ENCODE data around the gene RAD51B.
"Not testable (repeated sequence)": the region's sequence is repeated elsewhere in the genome, so short reads cannot be mapped to it uniquely, and the experiment has no call there.

Gene RAD51B

GRCh38 chr14:67977434-67978034 is 158.0 kb downstream of the RAD51B start:
- DNase-seq (ENCODE audit: low read depth in 2 of 2, low spot score in 1 of 2) = no peak

- no peak for DNase-seq (ENCODE audit: low read depth in 2 of 2, low spot score in 1 of 2)
Observed at GRCh38 chr14:67978749-67979148, 159.2 kb downstream of the RAD51B start.

GRCh38 chr14:67982711-67983608 is 163.4 kb downstream of the RAD51B start:
- DNase-seq (ENCODE audit: low read depth in 2 of 2, low spot score in 1 of 2) = no peak

GRCh38 chr14:67984274-67984673 is 164.7 kb downstream of the RAD51B start:
- no peak for DNase-seq (ENCODE audit: low read depth in 2 of 2, low spot score in 1 of 2)

- no peak for DNase-seq (ENCODE audit: low read depth in 2 of 2, low spot score in 1 of 2)
Observed at GRCh38 chr14:67986131-67986841, 166.7 kb downstream of the RAD51B start.

GRCh38 chr14:67987606-67988005 is 168.0 kb downstream of the RAD51B start:
- DNase-seq (ENCODE audit: low read depth in 2 of 2, low spot score in 1 of 2) = no peak

GRCh38 chr14:67988210-67988609 is 168.6 kb downstream of the RAD51B start:
- DNase-seq (ENCODE audit: low read depth in 2 of 2, low spot score in 1 of 2) = not testable (repeated sequence)

GRCh38 chr14:67990576-67990975 is 171.0 kb downstream of the RAD51B start:
- DNase-seq (ENCODE audit: low read depth in 2 of 2, low spot score in 1 of 2) = no peak

- DNase-seq (ENCODE audit: low read depth in 2 of 2, low spot score in 1 of 2) = no peak
Observed at GRCh38 chr14:67994531-67994930, 175.0 kb downstream of the RAD51B start.

- DNase-seq (ENCODE audit: low read depth in 2 of 2, low spot score in 1 of 2) = no peak
Observed at GRCh38 chr14:67996235-67996634, 176.7 kb downstream of the RAD51B start.

GRCh38 chr14:67998834-67999233 is 179.3 kb downstream of the RAD51B start:
- no peak for DNase-seq (ENCODE audit: low read depth in 2 of 2, low spot score in 1 of 2)

GRCh38 chr14:67999290-67999689 is 179.7 kb downstream of the RAD51B start:
- DNase-seq (ENCODE audit: low read depth in 2 of 2, low spot score in 1 of 2) = no peak

- DNase-seq (ENCODE audit: low read depth in 2 of 2, low spot score in 1 of 2) = no peak
Observed at GRCh38 chr14:67999705-68000384, 180.3 kb downstream of the RAD51B start.

GRCh38 chr14:68000511-68000910 is 180.9 kb downstream of the RAD51B start:
- no peak for DNase-seq (ENCODE audit: low read depth in 2 of 2, low spot score in 1 of 2)

GRCh38 chr14:68008491-68008890 is 188.9 kb downstream of the RAD51B start:
- no peak for DNase-seq (ENCODE audit: low read depth in 2 of 2, low spot score in 1 of 2)

- no peak for DNase-seq (ENCODE audit: low read depth in 2 of 2, low spot score in 1 of 2)
Observed at GRCh38 chr14:68011406-68012028, 191.9 kb downstream of the RAD51B start.

GRCh38 chr14:68012871-68013270 is 193.3 kb downstream of the RAD51B start:
- no peak for DNase-seq (ENCODE audit: low read depth in 2 of 2, low spot score in 1 of 2)

GRCh38 chr14:68013326-68013725 is 193.7 kb downstream of the RAD51B start:
- DNase-seq (ENCODE audit: low read depth in 2 of 2, low spot score in 1 of 2) = no peak

- DNase-seq (ENCODE audit: low read depth in 2 of 2, low spot score in 1 of 2) = no peak
Observed at GRCh38 chr14:68014771-68015170, 195.2 kb downstream of the RAD51B start.

GRCh38 chr14:68015356-68016254 is 196.0 kb downstream of the RAD51B start:
- DNase-seq (ENCODE audit: low read depth in 2 of 2, low spot score in 1 of 2) = no peak
